GM18868 (cell line): Measurements from ENCODE around the gene CCT3.
"Not testable (repeated sequence)": the region's sequence is repeated elsewhere in the genome, so short reads cannot be mapped to it uniquely, and the experiment has no call there.

Experiments
- ATAC-seq: cut with Tn5 transposase; IDR thresholded peaks from one replicate; pipeline ENCODE4 v1.9.1; 2021; ENCODE audit warnings: mild to moderate bottlenecking, moderate library complexity; ENCODE audit not compliant: unreplicated experiment

CCT3 gene

DNA sequence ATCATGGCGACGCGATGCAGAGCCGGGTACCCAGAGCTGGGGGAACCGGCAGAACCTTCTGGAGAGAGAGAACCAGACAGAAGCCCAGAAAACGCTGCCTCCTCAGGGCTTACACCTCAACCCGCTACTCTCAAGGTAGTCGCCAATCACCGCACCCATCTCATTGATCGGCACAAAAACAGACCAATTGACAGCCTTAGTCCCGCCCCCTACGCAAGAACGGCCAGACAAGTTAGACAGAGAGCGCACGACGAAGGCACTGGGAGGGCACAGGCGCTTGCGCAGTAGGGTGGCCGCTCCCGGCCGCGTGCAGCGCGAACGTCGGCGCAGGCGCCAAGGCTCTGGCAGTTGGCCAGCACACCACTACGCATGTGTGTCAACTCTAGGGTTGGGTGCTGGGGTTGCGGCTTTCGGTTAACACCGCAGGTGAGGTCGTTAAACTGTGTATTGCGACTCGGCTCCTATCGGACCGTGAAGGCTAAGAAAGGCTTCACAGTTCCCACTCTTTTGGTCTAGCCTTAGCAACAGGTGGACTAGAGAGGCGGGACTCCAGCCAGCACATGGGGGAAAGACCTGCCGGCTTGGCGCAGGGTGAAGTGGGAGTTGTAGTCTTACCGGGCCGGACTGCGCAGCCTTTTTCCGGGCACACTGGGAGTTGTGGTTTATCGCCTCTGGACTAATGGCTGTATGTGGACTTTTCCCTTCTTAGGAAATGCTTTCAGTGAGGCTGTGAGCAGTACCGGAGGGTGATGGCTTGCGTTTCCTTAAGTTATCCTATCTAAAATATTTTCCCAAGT, at the start of gene CCT3, which contains the start of gene TSACC:
CCT3 (minus strand) TSS at position 113 of the 797 bp plus-strand sequence; CDS start at position 5, 108 bp downstream.
TSACC (plus strand) TSS at position 347 of the 797 bp plus-strand sequence. CDS start 1,232 bp downstream, outside the sequence.
- ATAC-seq = peak; percentile 86

GRCh38 chr1:156387870-156388173, 49.7 kb upstream of the CCT3 start:
- ATAC-seq = no peak

- ATAC-seq = no peak
Measured at GRCh38 chr1:156386949-156387869, 49.1 kb upstream of the CCT3 start.

- no peak for ATAC-seq
Measured at GRCh38 chr1:156386134-156386901, 48.2 kb upstream of the CCT3 start.

DNA sequence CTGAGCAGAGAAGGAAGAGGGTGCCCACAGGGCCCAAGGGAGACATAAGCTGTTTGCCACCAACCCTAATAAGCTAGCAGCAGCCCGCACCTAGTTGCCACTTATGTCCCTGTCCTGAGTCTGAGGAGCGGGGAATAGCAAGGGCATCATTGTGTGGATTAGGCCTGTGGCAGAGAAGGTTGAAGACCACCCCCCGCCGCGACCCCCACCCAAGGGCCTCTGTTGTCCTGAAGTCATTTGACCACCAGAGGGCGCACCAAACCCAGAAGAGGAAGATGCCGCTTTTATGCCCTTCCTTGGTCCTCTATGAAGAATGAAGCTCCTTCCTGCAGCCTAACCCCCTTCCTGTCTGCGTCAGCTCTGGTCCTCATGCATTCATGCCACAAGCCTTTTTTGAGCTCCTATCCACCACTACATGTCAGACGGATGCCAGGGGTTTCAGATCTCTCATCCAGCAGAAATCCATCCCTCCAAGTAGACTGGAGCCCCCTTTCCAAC, 47.5 kb upstream of the CCT3 start:
- no peak for ATAC-seq

GRCh38 chr1:156384658-156385057, 46.6 kb upstream of the CCT3 start:
- no peak for ATAC-seq

DNA sequence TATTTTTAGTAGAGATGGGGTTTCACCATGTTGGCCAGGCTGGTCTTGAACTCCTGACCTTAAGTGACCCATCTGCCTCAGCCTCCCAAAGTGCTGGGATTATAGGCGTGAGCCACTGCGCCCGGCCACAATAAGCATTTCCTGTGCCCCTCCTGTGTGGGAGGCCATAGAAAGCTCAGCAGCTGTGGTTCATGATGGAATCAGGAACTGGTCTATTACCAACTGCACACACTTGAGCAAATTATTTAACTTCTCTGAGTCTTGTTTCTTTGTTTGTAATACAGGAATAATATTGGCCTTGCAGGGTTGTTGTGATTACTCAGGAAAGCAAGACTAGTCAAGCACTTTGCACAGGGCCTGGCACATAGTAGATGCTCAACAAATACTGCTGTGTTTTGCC, 45.9 kb upstream of the CCT3 start:
- no peak for ATAC-seq

- ATAC-seq = peak; percentile 60
Measured at GRCh38 chr1:156383023-156383422, 44.9 kb upstream of the CCT3 start.

- no peak for ATAC-seq
Measured at GRCh38 chr1:156382561-156382960, 44.5 kb upstream of the CCT3 start.

GRCh38 chr1:156379420-156380165, 41.5 kb upstream of the CCT3 start:
- ATAC-seq = no peak

- no peak for ATAC-seq
Measured at GRCh38 chr1:156378557-156378956, 40.5 kb upstream of the CCT3 start.

GRCh38 chr1:156376958-156377919, 39.1 kb upstream of the CCT3 start:
- no peak for ATAC-seq

DNA sequence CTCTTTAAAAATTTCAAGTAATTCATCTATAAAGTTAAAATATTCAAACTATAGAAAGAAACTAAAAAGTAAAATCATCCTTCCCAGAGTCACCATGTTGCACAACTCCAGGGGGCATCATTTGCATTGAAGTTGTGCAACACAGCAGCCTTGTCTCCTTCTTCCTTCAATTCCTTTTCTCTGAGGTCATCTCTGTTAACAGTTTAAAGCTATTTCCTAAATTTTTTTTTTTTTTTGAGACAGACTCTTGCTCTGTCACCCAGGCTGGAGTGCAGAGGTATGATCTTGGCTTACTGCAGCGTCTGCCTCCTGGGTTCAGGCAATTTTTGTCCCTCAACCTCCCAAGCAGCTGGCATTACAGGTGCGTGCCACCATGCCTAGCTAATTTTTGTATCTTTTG, 38.1 kb upstream of the CCT3 start:
- ATAC-seq = no peak

DNA sequence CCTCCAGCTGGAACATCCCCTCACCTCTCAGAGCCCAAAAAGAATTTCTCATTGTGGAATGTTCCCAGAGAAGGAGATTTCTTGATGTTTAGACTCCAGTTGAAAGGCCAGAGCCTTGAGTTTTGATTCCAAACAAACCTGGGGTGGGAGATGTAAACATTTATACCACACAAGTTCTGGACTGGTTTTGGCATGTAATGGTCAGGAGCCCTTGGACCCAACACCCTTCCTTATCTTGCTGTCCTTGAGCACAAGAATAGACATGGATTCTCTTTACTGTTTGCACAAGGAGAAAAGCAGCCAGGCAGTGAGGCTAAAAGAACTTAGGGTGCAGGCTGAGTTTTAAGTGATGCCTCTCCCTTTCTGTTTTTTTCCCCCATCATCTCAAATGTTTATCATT, 35.5 kb upstream of the CCT3 start:
- no peak for ATAC-seq

GRCh38 chr1:156372876-156373275, 34.8 kb upstream of the CCT3 start:
- ATAC-seq = no peak

GRCh38 chr1:156372265-156372586, 34.1 kb upstream of the CCT3 start:
- no peak for ATAC-seq

- ATAC-seq = no peak
Measured at GRCh38 chr1:156371553-156372264, 33.6 kb upstream of the CCT3 start.

- ATAC-seq = not testable (repeated sequence)
Measured at GRCh38 chr1:156369685-156370286, 31.7 kb upstream of the CCT3 start.
